PC-3 (cell line): Measurements from ENCODE around the gene AP4B1.

ENCODE experiments used
- CTCF ChIP-seq: fragments of 300-600 bp; sonication (generic); conservative IDR thresholded peaks from 2 replicates; pipeline ENCODE4 v1.5.1; 2017; ENCODE audit warnings: antibody characterized with exemption, low read depth, mild to moderate bottlenecking, low read length
- EZH2phosphoT487 ChIP-seq: fragments of 300-600 bp; sonication (generic); IDR thresholded peaks from 2 replicates; pipeline ENCODE4 v1.6.1; 2018; ENCODE audit warnings: mild to moderate bottlenecking, antibody characterized with exemption, low read length, borderline replicate concordance

- TF ChIP-seq CTCF (no peak), EZH2phosphoT487 (no peak)
Measured at GRCh38 chr1:113935970-113936369, 31.4 kb upstream of the AP4B1 start.
